ENCODE results near the gene MRPS11.

- TF ChIP-seq CTCF (IDR thresholded peaks at IDR 0.05) = no peak
- TF ChIP-seq POLR2AphosphoS5 (IDR thresholded peaks at IDR 0.05) = no peak
Observed at GRCh38 chr15:88449581-88449980, 17.9 kb upstream of the MRPS11 start.

Data from prostate gland (tissue), 2 donors.